ENCODE results near the gene EFS. TPM values are rescaled to one million over a fixed set of nuclear protein-coding genes. Genes with fewer than 3 reads are reported as not detected.
"Not testable (repeated sequence)": the region's sequence is repeated elsewhere in the genome, so short reads cannot be mapped to it uniquely, and the experiment has no call there.

Gene EFS
- polyA plus RNA-seq, 1 experiment = 2.7 TPM

- ChIA-PET CTCF (interaction anchor here (1.4 to 11.5 kb wide), 5 partner anchors 26 to 231 kb away, joined by 3 to 132 read pairs (median 7); partner anchors contain the start of gene CMTM5), POLR2A (no interaction called here)
- H3K27me3 ChIP-seq (ENCODE audit: control insufficient read depth, insufficient read depth, low read length) = no peaks in the 10 kb centered on the region
- TF ChIP-seq CTCF (IDR thresholded peaks at IDR 0.05; ENCODE audit: insufficient read depth, low read depth, low read length) = peak; percentile 79
- H3K4me3 ChIP-seq (ENCODE audit: low read depth, low read length) = no peak overlapping the region
- peaks cover 9% of the 10 kb centered on the region for H3K36me3 ChIP-seq (ENCODE audit: control insufficient read depth, insufficient read depth, low read length)
- DNase-seq (ENCODE audit: low read depth) = no peak
Measured at GRCh38 chr14:23327947-23328744, 36.8 kb downstream of the EFS start.

- CTCF ChIA-PET = interaction anchor here (0.6 to 11.5 kb wide), 9 partner anchors 20 to 233 kb away, joined by 3 to 132 read pairs (median 4); partner anchors contain the start of genes CMTM5 and SLC22A17
- TF ChIP-seq CTCF (IDR thresholded peaks at IDR 0.05; ENCODE audit: insufficient read depth, low read depth, low read length) = no peak
Measured at GRCh38 chr14:23326491-23327332, 38.3 kb downstream of the EFS start.

GRCh38 chr14:23325746-23326145 is 39.2 kb downstream of the EFS start:
- POLR2A ChIA-PET; H3K27me3 ChIP-seq (ENCODE audit: control insufficient read depth, insufficient read depth, low read length); DNase-seq (ENCODE audit: low read depth); H3K4me3 ChIP-seq (ENCODE audit: low read depth, low read length); H3K36me3 ChIP-seq (ENCODE audit: control insufficient read depth, insufficient read depth, low read length): not testable (repeated sequence)
- CTCF ChIA-PET = interaction anchor here (2.5 to 11.5 kb wide), 2 partner anchors 54 to 234 kb away, joined by 13 to 132 read pairs; partner anchors contain the start of gene CMTM5

More at GRCh38 chr14:23326491-23327332, 38.3 kb downstream of the EFS start:
- no peaks in the 10 kb centered on the region for H3K27me3 ChIP-seq (ENCODE audit: control insufficient read depth, insufficient read depth, low read length)
- POLR2A ChIA-PET = interaction anchor here (0.6 kb wide), 1 partner anchor 97 kb away, joined by 3 read pairs; no protein-coding TSS in a partner anchor
- peaks cover 9% of the 10 kb centered on the region for H3K36me3 ChIP-seq (ENCODE audit: control insufficient read depth, insufficient read depth, low read length)
- DNase-seq (ENCODE audit: low read depth) = no peak
- H3K4me3 ChIP-seq (ENCODE audit: low read depth, low read length) = no peak overlapping the region

- H3K27me3 ChIP-seq (ENCODE audit: control insufficient read depth, insufficient read depth, low read length) = no peaks in the 10 kb centered on the region
- ChIA-PET CTCF (interaction anchor here (0.9 to 1.7 kb wide), 2 partner anchors 21 to 55 kb away, joined by 3 to 4 read pairs; no protein-coding TSS in a partner anchor), POLR2A (no interaction called here)
- H3K4me3 ChIP-seq (ENCODE audit: low read depth, low read length) = no peak overlapping the region
- no peak for TF ChIP-seq CTCF (IDR thresholded peaks at IDR 0.05; ENCODE audit: insufficient read depth, low read depth, low read length)
- H3K36me3 ChIP-seq (ENCODE audit: control insufficient read depth, insufficient read depth, low read length) = peaks cover 9% of the 10 kb centered on the region
- DNase-seq (ENCODE audit: low read depth) = no peak
Measured at GRCh38 chr14:23324993-23325392, 40.0 kb downstream of the EFS start.

- DNase-seq (ENCODE audit: low read depth) = no peak
- H3K27me3 ChIP-seq (ENCODE audit: control insufficient read depth, insufficient read depth, low read length) = no peaks in the 10 kb centered on the region
- peaks cover 9% of the 10 kb centered on the region for H3K36me3 ChIP-seq (ENCODE audit: control insufficient read depth, insufficient read depth, low read length)
- ChIA-PET POLR2A (no interaction called here), CTCF (interaction anchor here (0.9 to 1.7 kb wide), 2 partner anchors 22 to 55 kb away, joined by 3 to 4 read pairs; no protein-coding TSS in a partner anchor)
- TF ChIP-seq CTCF (IDR thresholded peaks at IDR 0.05; ENCODE audit: insufficient read depth, low read depth, low read length) = no peak
- H3K4me3 ChIP-seq (ENCODE audit: low read depth, low read length) = no peak overlapping the region
Measured at GRCh38 chr14:23324455-23324846, 40.5 kb downstream of the EFS start.
